ENCODE measurements around the gene WDR27.

WDR27 gene

DNA sequence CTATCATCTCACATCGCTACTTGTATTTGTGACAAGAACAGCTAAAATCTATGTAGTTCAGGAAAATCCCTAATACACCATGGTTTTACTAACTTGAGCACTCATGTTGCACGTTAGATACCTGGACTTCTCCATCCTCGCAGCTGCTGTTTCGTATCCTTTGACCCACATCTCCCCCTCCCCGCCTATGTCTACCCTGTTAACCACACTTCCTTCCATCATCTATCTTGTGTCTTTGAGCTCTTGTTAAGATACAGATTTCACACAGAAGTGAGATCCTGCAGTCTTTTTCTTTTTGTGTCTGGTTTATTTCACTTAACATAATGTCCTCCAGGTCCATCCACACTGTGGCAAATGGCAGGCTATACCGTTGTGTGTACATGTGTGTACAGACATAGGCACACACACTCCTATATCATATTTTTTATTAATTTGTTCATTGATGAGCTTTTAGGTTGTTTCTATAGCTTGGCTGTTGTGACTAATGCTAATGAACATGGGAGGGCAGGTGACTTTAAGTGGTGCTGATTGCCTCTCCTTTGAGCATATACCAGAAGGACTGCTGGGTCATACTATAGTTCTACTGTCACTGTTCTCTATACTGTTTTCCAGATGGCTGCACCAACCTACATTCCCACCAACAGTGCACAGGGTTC is 117.8 kb downstream of the WDR27 start:
- Histone ChIP-seq H3K79me2 (ENCODE audit: low read length) (no peaks in the 10 kb centered on the region), H3K4me1 (ENCODE audit: low read length) (no peaks in the 10 kb centered on the region), H3K9me2 (replicated peaks; ENCODE audit: insufficient read depth, low read length) (no peaks in the 10 kb centered on the region), H3K27ac (ENCODE audit: low read length) (no peak overlapping the region), H3K4me3 (ENCODE audit: low read length) (no peak overlapping the region), H2AFZ (ENCODE audit: low read length) (no peak overlapping the region), H3K9ac (ENCODE audit: low read length) (no peak overlapping the region), H3K36me3 (replicated peaks; ENCODE audit: insufficient read depth, low read length) (no peaks in the 10 kb centered on the region), H3K9me3 (replicated peaks; ENCODE audit: insufficient read depth, low read length) (no peaks in the 10 kb centered on the region), H3K27me3 (replicated peaks; ENCODE audit: insufficient read depth, low read length) (no peaks in the 10 kb centered on the region), H4K20me1 (ENCODE audit: insufficient read depth, low read length) (no peaks in the 10 kb centered on the region), H3F3A (ENCODE audit: insufficient read depth, low read length) (no peaks in the 10 kb centered on the region), H3K4me2 (ENCODE audit: low read depth, low read length) (no peak overlapping the region)
- TF ChIP-seq EZH2 (optimal IDR thresholded peaks at IDR 0.05; ENCODE audit: low read depth, low read length) = no peak
- TF ChIP-seq, protein P1, sequence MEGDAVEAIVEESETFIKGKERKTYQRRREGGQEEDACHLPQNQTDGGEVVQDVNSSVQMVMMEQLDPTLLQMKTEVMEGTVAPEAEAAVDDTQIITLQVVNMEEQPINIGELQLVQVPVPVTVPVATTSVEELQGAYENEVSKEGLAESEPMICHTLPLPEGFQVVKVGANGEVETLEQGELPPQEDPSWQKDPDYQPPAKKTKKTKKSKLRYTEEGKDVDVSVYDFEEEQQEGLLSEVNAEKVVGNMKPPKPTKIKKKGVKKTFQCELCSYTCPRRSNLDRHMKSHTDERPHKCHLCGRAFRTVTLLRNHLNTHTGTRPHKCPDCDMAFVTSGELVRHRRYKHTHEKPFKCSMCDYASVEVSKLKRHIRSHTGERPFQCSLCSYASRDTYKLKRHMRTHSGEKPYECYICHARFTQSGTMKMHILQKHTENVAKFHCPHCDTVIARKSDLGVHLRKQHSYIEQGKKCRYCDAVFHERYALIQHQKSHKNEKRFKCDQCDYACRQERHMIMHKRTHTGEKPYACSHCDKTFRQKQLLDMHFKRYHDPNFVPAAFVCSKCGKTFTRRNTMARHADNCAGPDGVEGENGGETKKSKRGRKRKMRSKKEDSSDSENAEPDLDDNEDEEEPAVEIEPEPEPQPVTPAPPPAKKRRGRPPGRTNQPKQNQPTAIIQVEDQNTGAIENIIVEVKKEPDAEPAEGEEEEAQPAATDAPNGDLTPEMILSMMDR (IDR thresholded peaks at IDR 0.05; ENCODE audit: low read length) = no peak
- TF ChIP-seq EZH2phosphoT487 (IDR thresholded peaks at IDR 0.05; ENCODE audit: low read length) = no peak
- DNase-seq = no peak

GRCh38 chr6:169579407-169580111 is 122.3 kb downstream of the WDR27 start:
- TF ChIP-seq EZH2 (optimal IDR thresholded peaks at IDR 0.05; ENCODE audit: low read depth, low read length) (no peak), EZH2phosphoT487 (IDR thresholded peaks at IDR 0.05; ENCODE audit: low read length) (no peak)
- TF ChIP-seq, protein P1 (IDR thresholded peaks at IDR 0.05; ENCODE audit: low read length) = no peak
- H2AFZ ChIP-seq (ENCODE audit: low read length) = no peak overlapping the region
- H3K9me2 ChIP-seq (replicated peaks; ENCODE audit: insufficient read depth, low read length) = no peaks in the 10 kb centered on the region
- H3K4me2 ChIP-seq (ENCODE audit: low read depth, low read length) = no peak overlapping the region
- DNase-seq = no peak
- no peaks in the 10 kb centered on the region for H3K9me3 ChIP-seq (replicated peaks; ENCODE audit: insufficient read depth, low read length)
- H3K79me2 ChIP-seq (ENCODE audit: low read length) = no peaks in the 10 kb centered on the region
- H3K27ac ChIP-seq (ENCODE audit: low read length) = no peak overlapping the region
- no peaks in the 10 kb centered on the region for H3K4me1 ChIP-seq (ENCODE audit: low read length)
- H3K9ac ChIP-seq (ENCODE audit: low read length) = no peak overlapping the region
- no peaks in the 10 kb centered on the region for H3F3A ChIP-seq (ENCODE audit: insufficient read depth, low read length)
- no peak overlapping the region for H3K4me3 ChIP-seq (ENCODE audit: low read length)
- H4K20me1 ChIP-seq (ENCODE audit: insufficient read depth, low read length) = no peaks in the 10 kb centered on the region
- H3K36me3 ChIP-seq (replicated peaks; ENCODE audit: insufficient read depth, low read length) = no peaks in the 10 kb centered on the region
- no peaks in the 10 kb centered on the region for H3K27me3 ChIP-seq (replicated peaks; ENCODE audit: insufficient read depth, low read length)

GRCh38 chr6:169577974-169578373 is 123.9 kb downstream of the WDR27 start:
- Histone ChIP-seq H3K9me2 (replicated peaks; ENCODE audit: insufficient read depth, low read length) (no peaks in the 10 kb centered on the region), H3K9me3 (replicated peaks; ENCODE audit: insufficient read depth, low read length) (no peaks in the 10 kb centered on the region), H3F3A (ENCODE audit: insufficient read depth, low read length) (no peaks in the 10 kb centered on the region), H3K9ac (ENCODE audit: low read length) (no peak overlapping the region), H3K4me3 (ENCODE audit: low read length) (no peak overlapping the region), H2AFZ (ENCODE audit: low read length) (no peak overlapping the region), H3K27me3 (replicated peaks; ENCODE audit: insufficient read depth, low read length) (no peaks in the 10 kb centered on the region), H4K20me1 (ENCODE audit: insufficient read depth, low read length) (no peaks in the 10 kb centered on the region), H3K79me2 (ENCODE audit: low read length) (no peaks in the 10 kb centered on the region), H3K4me1 (ENCODE audit: low read length) (no peaks in the 10 kb centered on the region), H3K4me2 (ENCODE audit: low read depth, low read length) (no peak overlapping the region), H3K27ac (ENCODE audit: low read length) (no peak overlapping the region), H3K36me3 (replicated peaks; ENCODE audit: insufficient read depth, low read length) (no peaks in the 10 kb centered on the region)
- TF ChIP-seq EZH2 (optimal IDR thresholded peaks at IDR 0.05; ENCODE audit: low read depth, low read length) (no peak), EZH2phosphoT487 (IDR thresholded peaks at IDR 0.05; ENCODE audit: low read length) (no peak)
- TF ChIP-seq, protein P1 (IDR thresholded peaks at IDR 0.05; ENCODE audit: low read length) = no peak
- DNase-seq = no peak
